HG02885 (cell line): ENCODE results near the gene DNMT3B.

Experiments used
- ATAC-seq: cut with Tn5 transposase; IDR thresholded peaks from one replicate; pipeline ENCODE4 v1.9.1; 2021; ENCODE audit warnings: mild to moderate bottlenecking; ENCODE audit not compliant: unreplicated experiment, poor library complexity

Gene DNMT3B

DNA sequence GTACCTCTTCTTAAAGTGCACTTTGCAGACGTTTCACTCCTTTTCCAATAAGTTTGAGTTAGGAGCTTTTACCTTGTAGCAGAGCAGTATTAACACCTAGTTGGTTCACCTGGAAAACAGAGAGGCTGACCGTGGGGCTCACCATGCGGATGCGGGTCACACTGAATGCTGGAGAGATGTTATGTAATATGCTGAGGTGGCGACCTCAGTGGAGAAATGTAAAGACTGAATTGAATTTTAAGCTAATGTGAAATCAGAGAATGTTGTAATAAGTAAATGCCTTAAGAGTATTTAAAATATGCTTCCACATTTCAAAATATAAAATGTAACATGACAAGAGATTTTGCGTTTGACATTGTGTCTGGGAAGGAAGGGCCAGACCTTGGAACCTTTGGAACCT, 86.7 kb downstream of the DNMT3B start:
- ATAC-seq, result no peak

DNA sequence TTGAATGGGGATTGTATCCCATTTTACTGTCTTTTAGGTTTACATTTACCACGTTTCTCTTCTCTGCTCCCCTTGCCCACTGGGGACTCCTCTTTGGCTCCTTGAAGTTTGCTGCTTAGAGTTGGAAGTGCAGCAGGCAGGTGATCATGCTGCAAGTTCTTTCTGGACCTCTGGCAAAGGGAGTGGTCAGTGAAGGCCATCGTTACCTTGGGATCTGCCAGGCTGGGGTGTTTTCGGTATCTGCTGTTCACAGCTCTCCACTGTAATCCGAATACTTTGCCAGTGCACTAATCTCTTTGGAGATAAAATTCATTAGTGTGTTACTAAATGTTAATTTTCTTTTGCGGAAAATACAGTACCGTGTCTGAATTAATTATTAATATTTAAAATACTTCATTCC, 87.4 kb downstream of the DNMT3B start:
- no peak for ATAC-seq

DNA sequence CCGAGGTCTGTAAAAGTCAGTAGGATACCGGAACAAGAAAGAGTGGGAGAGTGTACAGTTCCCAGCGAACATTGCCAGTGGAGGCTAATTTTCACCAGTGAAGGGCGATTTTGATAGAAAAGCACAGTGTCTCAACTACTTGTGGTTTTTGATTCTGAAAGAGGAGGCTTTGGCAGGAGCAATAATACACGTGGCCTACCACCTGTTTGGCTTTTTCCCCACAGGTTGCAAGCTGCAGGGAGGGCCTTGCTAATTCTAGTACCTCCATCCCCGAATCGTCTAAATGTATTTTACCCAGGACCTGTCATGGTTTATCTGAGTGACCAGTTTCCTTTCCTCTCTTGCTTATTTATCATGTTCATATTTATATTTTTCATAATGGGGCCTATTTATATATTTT, 93.2 kb downstream of the DNMT3B start:
- no peak for ATAC-seq

DNA sequence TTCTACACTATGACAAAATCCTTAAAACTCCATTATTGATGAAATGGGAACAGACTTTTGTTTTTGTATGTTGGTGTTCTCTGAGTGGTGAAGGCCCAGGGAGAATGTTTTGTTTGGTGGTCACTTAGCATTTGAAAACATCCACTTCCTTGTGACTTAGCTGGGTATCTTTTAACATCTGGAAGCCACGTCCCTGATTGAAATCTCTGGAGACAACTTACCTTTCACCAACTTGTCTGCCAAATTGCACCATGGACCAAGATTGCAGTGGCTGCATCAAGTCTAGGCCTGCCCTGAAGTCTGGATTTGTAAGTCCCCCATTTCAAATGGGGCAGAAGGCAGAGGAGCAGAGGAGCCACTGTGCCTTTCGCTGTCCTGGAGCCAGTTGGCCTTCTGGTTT, 96.0 kb downstream of the DNMT3B start:
- ATAC-seq, result no peak
